Measurements from ENCODE around the gene RNF157.
"Not testable (repeated sequence)": the region's sequence is repeated elsewhere in the genome, so short reads cannot be mapped to it uniquely, and the experiment has no call there.

RNF157 gene

GRCh38 chr17:76232342-76232741 lies 8.0 kb downstream of the RNF157 start:
- no peak for DNase-seq

- not testable (repeated sequence) for DNase-seq
Observed at GRCh38 chr17:76226749-76227148, 13.5 kb downstream of the RNF157 start.

- DNase-seq: not testable (repeated sequence)
Observed at GRCh38 chr17:76225373-76226086, 14.8 kb downstream of the RNF157 start.

GRCh38 chr17:76223802-76224201 lies 16.5 kb downstream of the RNF157 start:
- DNase-seq: no peak

- DNase-seq: no peak
Observed at GRCh38 chr17:76219670-76220383, 20.5 kb downstream of the RNF157 start.

- DNase-seq: no peak
Observed at GRCh38 chr17:76217081-76217480, 23.2 kb downstream of the RNF157 start.

- DNase-seq: no peak
Observed at GRCh38 chr17:76213491-76213890, 26.8 kb downstream of the RNF157 start.

- no peak for DNase-seq
Observed at GRCh38 chr17:76208120-76208519, 32.2 kb downstream of the RNF157 start.

GRCh38 chr17:76207275-76208059 lies 32.8 kb downstream of the RNF157 start:
- peak; percentile 45 for DNase-seq

GRCh38 chr17:76205542-76206144 lies 34.6 kb downstream of the RNF157 start:
- peak; percentile 32 for DNase-seq

- peak; percentile 47 for DNase-seq
Observed at GRCh38 chr17:76204277-76204676, 36.0 kb downstream of the RNF157 start.

- DNase-seq: peak; percentile 56
Observed at GRCh38 chr17:76200354-76200753, 39.9 kb downstream of the RNF157 start.

GRCh38 chr17:76199469-76199868 lies 40.8 kb downstream of the RNF157 start:
- peak; percentile 62 for DNase-seq

- DNase-seq: peak; percentile 56
Observed at GRCh38 chr17:76198702-76199101, 41.6 kb downstream of the RNF157 start.

- DNase-seq: peak; percentile 52
Observed at GRCh38 chr17:76197911-76198310, 42.4 kb downstream of the RNF157 start.

GRCh38 chr17:76196675-76197074 lies 43.6 kb downstream of the RNF157 start:
- no peak for DNase-seq

GRCh38 chr17:76195281-76196096 lies 44.8 kb downstream of the RNF157 start:
- DNase-seq: peak; percentile 49

GRCh38 chr17:76193591-76193990 lies 46.7 kb downstream of the RNF157 start:
- no peak for DNase-seq

GRCh38 chr17:76191896-76192295 lies 48.4 kb downstream of the RNF157 start:
- DNase-seq: no peak

GRCh38 chr17:76189741-76190140 lies 50.6 kb downstream of the RNF157 start:
- DNase-seq: no peak

GRCh38 chr17:76189247-76189646 lies 51.0 kb downstream of the RNF157 start:
- DNase-seq: no peak
